Thyroid gland (tissue), 4 donors: Measurements from ENCODE around the gene CAMTA1.
"Not testable (repeated sequence)": the region's sequence is repeated elsewhere in the genome, so short reads cannot be mapped to it uniquely, and the experiment has no call there.

Experiments used
- POLR2A ChIP-seq, 2 donors: fragments of 450-650 bp; IDR thresholded peaks; one replicate each; pipeline ENCODE4 v1.6.1; 2017; ENCODE audit warnings: antibody characterized with exemption in 2 of 2, mild to moderate bottlenecking in 2 of 2, moderate library complexity in 1 of 2
- TF ChIP-seq, protein P1 (sequence below), 6 experiments: fragments of 200-600 bp in 3 of 6; fragments of 450-650 bp in 3 of 6; sonication (generic) in 3 of 6; IDR thresholded peaks; one replicate each; pipeline ENCODE4 v1.5.1; 2016 to 2019; ENCODE audit warnings: antibody characterized with exemption in 6 of 6, mild to moderate bottlenecking in 2 of 6, inconsistent platforms in 1 of 6, moderate library complexity in 1 of 6

DNA sequence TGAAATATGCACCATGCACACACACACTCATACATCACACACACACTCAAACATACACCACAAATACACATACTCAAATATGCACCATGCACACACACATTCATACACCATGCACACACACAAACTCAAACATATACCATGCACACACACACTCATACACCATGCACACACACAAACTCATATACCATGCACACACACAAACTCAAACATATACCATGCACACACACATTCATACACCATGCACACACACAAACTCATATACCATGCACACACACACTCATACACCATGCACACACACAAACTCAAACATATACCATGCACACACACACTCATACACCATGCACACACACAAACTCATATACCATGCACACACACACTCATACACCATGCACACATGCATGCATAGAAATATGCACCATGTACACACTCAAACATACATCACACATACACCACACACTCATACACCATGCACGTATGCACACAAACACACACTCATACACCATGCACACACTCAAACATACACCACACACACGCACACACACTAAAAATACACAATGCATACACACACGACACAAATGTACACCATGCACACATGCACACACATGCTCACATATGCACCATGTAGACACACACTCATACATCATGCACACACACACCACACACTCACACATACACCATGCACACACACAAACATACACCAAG, 362.5 kb downstream of the CAMTA1 start:
- TF ChIP-seq, protein P1, sequence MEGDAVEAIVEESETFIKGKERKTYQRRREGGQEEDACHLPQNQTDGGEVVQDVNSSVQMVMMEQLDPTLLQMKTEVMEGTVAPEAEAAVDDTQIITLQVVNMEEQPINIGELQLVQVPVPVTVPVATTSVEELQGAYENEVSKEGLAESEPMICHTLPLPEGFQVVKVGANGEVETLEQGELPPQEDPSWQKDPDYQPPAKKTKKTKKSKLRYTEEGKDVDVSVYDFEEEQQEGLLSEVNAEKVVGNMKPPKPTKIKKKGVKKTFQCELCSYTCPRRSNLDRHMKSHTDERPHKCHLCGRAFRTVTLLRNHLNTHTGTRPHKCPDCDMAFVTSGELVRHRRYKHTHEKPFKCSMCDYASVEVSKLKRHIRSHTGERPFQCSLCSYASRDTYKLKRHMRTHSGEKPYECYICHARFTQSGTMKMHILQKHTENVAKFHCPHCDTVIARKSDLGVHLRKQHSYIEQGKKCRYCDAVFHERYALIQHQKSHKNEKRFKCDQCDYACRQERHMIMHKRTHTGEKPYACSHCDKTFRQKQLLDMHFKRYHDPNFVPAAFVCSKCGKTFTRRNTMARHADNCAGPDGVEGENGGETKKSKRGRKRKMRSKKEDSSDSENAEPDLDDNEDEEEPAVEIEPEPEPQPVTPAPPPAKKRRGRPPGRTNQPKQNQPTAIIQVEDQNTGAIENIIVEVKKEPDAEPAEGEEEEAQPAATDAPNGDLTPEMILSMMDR (IDR thresholded peaks at IDR 0.05), result not testable (repeated sequence)
- TF ChIP-seq POLR2A (IDR thresholded peaks at IDR 0.05), result not testable (repeated sequence)
